Esophagus muscularis mucosa (tissue), 4 donors: ENCODE data around the gene FAM227A. TPM values are rescaled to one million over a fixed set of nuclear protein-coding genes. Genes with fewer than 3 reads are reported as not detected.

ENCODE experiments used
- DNase-seq: peaks from one replicate; pipeline ENCODE4 v3.0.0-alpha.2; 2017; ENCODE audit errors: extremely low spot score
- H3K27ac ChIP-seq, 4 donors: fragments of 200-600 bp; sonication (generic); replicated peaks in 1 of 4; 1 replicate in 3 of 4; 2 replicates in 1 of 4; pipeline ENCODE4 v1.5.1; 2016 to 2019; ENCODE audit warnings: mild to moderate bottlenecking in 1 of 4
- H3K27me3 ChIP-seq, 4 donors: fragments of 200-600 bp; sonication (generic); one replicate each; pipeline versions ENCODE4 v1.5.1 to v1.6.0; 2016 to 2019
- H3K36me3 ChIP-seq, 4 donors: fragments of 200-600 bp; sonication (generic); one replicate each; pipeline ENCODE4 v1.5.1; 2016 to 2019
- H3K4me1 ChIP-seq, 4 donors: fragments of 200-600 bp; sonication (generic); one replicate each; pipeline ENCODE4 v1.5.1; 2016 to 2019
- H3K4me3 ChIP-seq, 4 donors: fragments of 200-600 bp; sonication (generic); 1 replicate in 2 of 4; 2 replicates in 2 of 4; pipeline ENCODE4 v1.5.1; 2016 to 2019; ENCODE audit warnings: mild to moderate bottlenecking in 4 of 4, moderate library complexity in 1 of 4
- H3K9me3 ChIP-seq, 4 donors: fragments of 200-600 bp; sonication (generic); 1 replicate in 3 of 4; 2 replicates in 1 of 4; pipeline ENCODE4 v1.5.1; 2016 to 2019
- EP300 ChIP-seq: sonication (generic); formaldehyde crosslinking; IDR thresholded peaks from one replicate; pipeline ENCODE4 v1.6.1; 2017; ENCODE audit warnings: antibody characterized with exemption
- POLR2A ChIP-seq: fragments of 450-650 bp; IDR thresholded peaks from one replicate; pipeline ENCODE4 v1.6.1; 2017; ENCODE audit warnings: antibody characterized with exemption, moderate library complexity, mild to moderate bottlenecking, low read depth
- POLR2AphosphoS5 ChIP-seq, 2 donors: sonication (generic); formaldehyde crosslinking; IDR thresholded peaks; one replicate each; pipeline ENCODE4 v1.6.1; 2017; ENCODE audit warnings: antibody characterized with exemption in 2 of 2
- WGBS: methylation state at CpG from one replicate; pipeline ENCODE4 v1.1.5; 2018; 5-methylcytosine and 5-hydroxymethylcytosine counted together
- intact Hi-C: fragments of 100-400 bp; cut with DNase I; formaldehyde crosslinking; loops from one replicate; pipeline ENCODE4 v1.15.1; 2023
- total RNA-seq, 4 donors: library from RNA; depleted of rRNA; stranded (reverse); fragments of >200 nt; gene quantifications; one replicate each; pipeline versions ENCODE4 v1.1.0 to v1.2.1, GENCODE V29; 2016
- TF ChIP-seq, protein P1 (sequence below), 3 experiments: fragments of 200-600 bp in 2 of 3; fragments of 450-650 bp in 1 of 3; sonication (generic) in 2 of 3; IDR thresholded peaks; one replicate each; pipeline ENCODE4 v1.5.1; 2017 to 2019; ENCODE audit warnings: antibody characterized with exemption in 3 of 3, mild to moderate bottlenecking in 2 of 3, moderate library complexity in 1 of 3

The FAM227A gene
- total RNA-seq, 4 donors from 2014 or later: 0.33 to 2.9 (median 0.86) TPM

DNA sequence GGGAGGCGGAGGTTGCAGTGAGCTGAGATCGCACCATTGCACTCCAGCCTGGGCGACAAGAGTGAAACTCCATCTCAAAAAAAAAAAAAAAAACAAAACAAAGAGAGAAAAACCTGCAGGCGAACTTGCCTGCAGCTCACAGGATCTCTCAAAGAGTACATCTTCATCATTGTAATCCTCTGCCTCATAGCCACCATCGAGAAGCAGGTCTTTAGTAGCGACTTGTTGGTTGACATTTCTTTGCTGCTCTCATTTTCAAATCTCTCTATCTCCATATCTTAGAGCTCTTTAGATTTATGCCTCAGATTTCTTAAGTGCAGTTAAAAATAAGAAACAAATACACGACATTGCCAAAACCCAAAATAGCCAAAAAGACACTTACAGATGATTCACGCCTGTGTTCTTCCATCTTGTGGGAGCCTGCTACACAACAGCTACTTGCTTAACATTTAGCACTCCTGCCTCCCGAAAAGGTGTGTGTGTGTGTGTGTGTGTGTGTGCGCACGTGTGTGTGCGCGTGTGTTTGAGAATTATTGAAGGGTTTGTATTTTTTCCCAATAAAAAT is 14.6 kb downstream of the FAM227A start:
- Histone ChIP-seq H3K27ac (no peak overlapping the region), H3K4me1 (no peaks in the 10 kb centered on the region), H3K36me3 (peaks cover 0 to 8% (median 0%) of the 10 kb centered on the region in 4 donors), H3K4me3 (no peak overlapping the region), H3K27me3 (no peaks in the 10 kb centered on the region), H3K9me3 (no peaks in the 10 kb centered on the region)
- DNase-seq: no peak
- intact Hi-C loops: no loop called here
- TF ChIP-seq EP300 (no peak), POLR2AphosphoS5 (IDR thresholded peaks at IDR 0.05) (no peak), POLR2A (no peak)
- TF ChIP-seq, protein P1, sequence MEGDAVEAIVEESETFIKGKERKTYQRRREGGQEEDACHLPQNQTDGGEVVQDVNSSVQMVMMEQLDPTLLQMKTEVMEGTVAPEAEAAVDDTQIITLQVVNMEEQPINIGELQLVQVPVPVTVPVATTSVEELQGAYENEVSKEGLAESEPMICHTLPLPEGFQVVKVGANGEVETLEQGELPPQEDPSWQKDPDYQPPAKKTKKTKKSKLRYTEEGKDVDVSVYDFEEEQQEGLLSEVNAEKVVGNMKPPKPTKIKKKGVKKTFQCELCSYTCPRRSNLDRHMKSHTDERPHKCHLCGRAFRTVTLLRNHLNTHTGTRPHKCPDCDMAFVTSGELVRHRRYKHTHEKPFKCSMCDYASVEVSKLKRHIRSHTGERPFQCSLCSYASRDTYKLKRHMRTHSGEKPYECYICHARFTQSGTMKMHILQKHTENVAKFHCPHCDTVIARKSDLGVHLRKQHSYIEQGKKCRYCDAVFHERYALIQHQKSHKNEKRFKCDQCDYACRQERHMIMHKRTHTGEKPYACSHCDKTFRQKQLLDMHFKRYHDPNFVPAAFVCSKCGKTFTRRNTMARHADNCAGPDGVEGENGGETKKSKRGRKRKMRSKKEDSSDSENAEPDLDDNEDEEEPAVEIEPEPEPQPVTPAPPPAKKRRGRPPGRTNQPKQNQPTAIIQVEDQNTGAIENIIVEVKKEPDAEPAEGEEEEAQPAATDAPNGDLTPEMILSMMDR (IDR thresholded peaks at IDR 0.05): no peak
- WGBS: 94% methylated on average over 13 of the region's 13 CpGs

DNA sequence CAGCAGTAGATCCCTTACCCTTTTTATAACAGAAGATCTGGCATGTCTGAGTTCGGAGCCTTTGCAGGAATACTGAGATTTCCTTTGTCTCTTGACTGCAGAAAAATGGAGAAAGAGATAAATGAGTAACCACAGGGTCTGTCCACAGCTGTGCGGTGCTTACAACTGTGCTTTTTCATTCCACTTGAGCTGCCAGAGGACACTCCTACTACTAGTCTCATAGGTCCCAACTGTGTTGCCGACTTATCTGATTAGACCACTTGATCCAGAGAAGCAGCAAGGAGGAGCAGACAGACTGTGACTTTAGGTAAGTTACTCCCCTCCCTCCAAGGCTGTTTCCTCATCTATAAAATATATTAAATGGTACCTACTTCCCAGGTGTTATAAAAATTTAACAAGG is 17.5 kb downstream of the FAM227A start:
- WGBS: 47% methylated on average over 3 of the region's 3 CpGs
- Histone ChIP-seq H3K27me3 (no peaks in the 10 kb centered on the region), H3K9me3 (no peaks in the 10 kb centered on the region), H3K4me1 (no peaks in the 10 kb centered on the region), H3K36me3 (peaks cover 0 to 10% (median 5%) of the 10 kb centered on the region in 4 donors), H3K27ac (no peak overlapping the region), H3K4me3 (no peak overlapping the region)
- no peak for DNase-seq
- intact Hi-C loops: no loop called here
- TF ChIP-seq, protein P1 (IDR thresholded peaks at IDR 0.05): no peak
- no peak for TF ChIP-seq EP300
- no peak for TF ChIP-seq POLR2AphosphoS5 (IDR thresholded peaks at IDR 0.05)
- TF ChIP-seq POLR2A: no peak

DNA sequence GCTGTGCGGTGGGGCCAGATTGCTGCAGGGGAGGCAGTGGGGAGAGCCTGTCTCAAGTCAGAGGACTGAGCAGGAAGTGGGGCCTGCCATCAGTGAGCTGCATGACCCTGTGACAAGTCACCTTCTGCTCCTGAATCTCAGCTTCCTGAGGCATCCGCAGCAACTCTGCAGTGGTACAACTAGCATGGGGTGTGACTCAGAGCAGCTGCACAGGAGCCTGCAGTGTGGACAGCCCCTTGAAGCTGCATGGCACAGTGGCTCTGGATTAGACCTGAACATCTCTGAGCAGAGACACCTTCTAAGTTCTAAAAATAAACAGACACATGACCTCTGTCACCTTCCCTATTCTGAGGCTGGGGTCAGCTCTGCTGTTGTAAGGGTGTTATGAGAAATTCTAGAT is 18.0 kb downstream of the FAM227A start:
- DNase-seq: no peak
- H3K4me1 ChIP-seq: no peaks in the 10 kb centered on the region
- H3K27me3 ChIP-seq: no peaks in the 10 kb centered on the region
- no peak overlapping the region for H3K27ac ChIP-seq
- no peak overlapping the region for H3K4me3 ChIP-seq
- peaks cover 0 to 10% (median 5%) of the 10 kb centered on the region in 4 donors for H3K36me3 ChIP-seq
- no peaks in the 10 kb centered on the region for H3K9me3 ChIP-seq
- 60% methylated on average over 2 of the region's 2 CpGs for WGBS
- intact Hi-C loops: no loop called here
- no peak for TF ChIP-seq POLR2A

DNA sequence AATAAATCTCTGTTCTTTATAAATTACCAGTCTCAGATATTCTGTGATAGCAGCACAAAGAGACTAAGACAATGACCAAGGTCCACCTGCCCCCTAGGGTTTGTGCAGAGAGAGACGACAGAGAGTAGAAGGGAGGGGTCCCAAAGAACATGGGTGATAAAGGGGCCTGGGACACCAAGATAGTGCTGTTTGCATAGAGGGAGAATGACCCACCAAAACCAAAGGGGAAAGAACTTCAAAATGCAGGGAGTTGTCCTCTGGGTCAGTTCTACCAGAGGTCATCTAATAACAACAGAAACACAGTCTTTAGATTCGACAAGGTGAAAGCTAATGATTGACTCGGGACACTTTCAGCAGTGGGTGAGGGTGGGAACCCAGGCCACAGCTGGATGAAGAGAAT is 23.7 kb downstream of the FAM227A start:
- Histone ChIP-seq H3K4me1 (no peaks in the 10 kb centered on the region), H3K9me3 (no peaks in the 10 kb centered on the region), H3K27me3 (no peaks in the 10 kb centered on the region), H3K27ac (no peak overlapping the region), H3K36me3 (peaks cover 0 to 10% (median 3%) of the 10 kb centered on the region in 4 donors), H3K4me3 (no peak overlapping the region)
- 83% methylated on average over 3 of the region's 3 CpGs for WGBS
- TF ChIP-seq, protein P1 (IDR thresholded peaks at IDR 0.05): no peak
- TF ChIP-seq POLR2AphosphoS5 (IDR thresholded peaks at IDR 0.05) (no peak), EP300 (no peak), POLR2A (no peak)
- DNase-seq: no peak
- intact Hi-C loops: no loop called here

DNA sequence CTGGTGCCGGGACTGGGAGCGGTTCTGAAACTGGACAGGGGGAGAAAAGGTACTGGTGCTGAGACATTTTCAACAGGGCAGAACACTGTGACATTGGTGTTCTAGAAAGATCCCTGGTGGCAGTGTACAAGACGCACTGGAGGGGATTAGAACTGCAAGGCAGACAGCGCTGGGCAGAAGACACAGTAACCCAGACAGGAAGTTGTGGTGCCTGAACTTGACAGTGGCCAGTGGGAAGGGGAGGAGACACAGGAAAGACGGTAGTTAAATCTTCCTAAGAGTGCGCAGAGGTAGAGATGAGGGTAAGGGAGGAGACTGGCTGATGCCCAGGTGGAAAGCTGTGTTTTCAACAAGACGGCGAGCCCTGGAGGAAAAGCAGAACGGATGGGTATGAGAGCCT is 24.5 kb downstream of the FAM227A start:
- H3K27me3 ChIP-seq: no peaks in the 10 kb centered on the region
- WGBS: 87% methylated on average over 9 of the region's 9 CpGs
- DNase-seq: no peak
- no peak overlapping the region for H3K4me3 ChIP-seq
- TF ChIP-seq EP300 (no peak), POLR2AphosphoS5 (IDR thresholded peaks at IDR 0.05) (no peak), POLR2A (no peak)
- TF ChIP-seq, protein P1 (IDR thresholded peaks at IDR 0.05): no peak
- no peaks in the 10 kb centered on the region for H3K4me1 ChIP-seq
- H3K36me3 ChIP-seq: peaks cover 0 to 10% (median 3%) of the 10 kb centered on the region in 4 donors
- intact Hi-C loops: no loop called here
- H3K9me3 ChIP-seq: no peaks in the 10 kb centered on the region
- no peak overlapping the region for H3K27ac ChIP-seq
